H4 (cell line): ENCODE data around the gene IFRD2. TPM values are rescaled to one million over a fixed set of nuclear protein-coding genes. Genes with fewer than 3 reads are reported as not detected.

Source experiments
- DNase-seq: peaks from one replicate; pipeline ENCODE4 v3.0.0-alpha.2; 2015; ENCODE audit warnings: low spot score
- total RNA-seq: library from RNA; depleted of rRNA; stranded (reverse); fragments of >200 nt; shearing (Covaris generic); gene quantifications from 2 replicates; pipeline ENCODE4 v1.2.3, GENCODE V29; 2014; rRNA removed

IFRD2 gene, protein sequence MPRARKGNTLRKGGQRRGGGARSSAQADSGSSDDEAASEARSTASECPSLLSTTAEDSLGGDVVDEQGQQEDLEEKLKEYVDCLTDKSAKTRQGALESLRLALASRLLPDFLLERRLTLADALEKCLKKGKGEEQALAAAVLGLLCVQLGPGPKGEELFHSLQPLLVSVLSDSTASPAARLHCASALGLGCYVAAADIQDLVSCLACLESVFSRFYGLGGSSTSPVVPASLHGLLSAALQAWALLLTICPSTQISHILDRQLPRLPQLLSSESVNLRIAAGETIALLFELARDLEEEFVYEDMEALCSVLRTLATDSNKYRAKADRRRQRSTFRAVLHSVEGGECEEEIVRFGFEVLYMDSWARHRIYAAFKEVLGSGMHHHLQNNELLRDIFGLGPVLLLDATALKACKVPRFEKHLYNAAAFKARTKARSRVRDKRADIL
- total RNA-seq, result 57.5 and 60.5 TPM in 2 replicates

DNA sequence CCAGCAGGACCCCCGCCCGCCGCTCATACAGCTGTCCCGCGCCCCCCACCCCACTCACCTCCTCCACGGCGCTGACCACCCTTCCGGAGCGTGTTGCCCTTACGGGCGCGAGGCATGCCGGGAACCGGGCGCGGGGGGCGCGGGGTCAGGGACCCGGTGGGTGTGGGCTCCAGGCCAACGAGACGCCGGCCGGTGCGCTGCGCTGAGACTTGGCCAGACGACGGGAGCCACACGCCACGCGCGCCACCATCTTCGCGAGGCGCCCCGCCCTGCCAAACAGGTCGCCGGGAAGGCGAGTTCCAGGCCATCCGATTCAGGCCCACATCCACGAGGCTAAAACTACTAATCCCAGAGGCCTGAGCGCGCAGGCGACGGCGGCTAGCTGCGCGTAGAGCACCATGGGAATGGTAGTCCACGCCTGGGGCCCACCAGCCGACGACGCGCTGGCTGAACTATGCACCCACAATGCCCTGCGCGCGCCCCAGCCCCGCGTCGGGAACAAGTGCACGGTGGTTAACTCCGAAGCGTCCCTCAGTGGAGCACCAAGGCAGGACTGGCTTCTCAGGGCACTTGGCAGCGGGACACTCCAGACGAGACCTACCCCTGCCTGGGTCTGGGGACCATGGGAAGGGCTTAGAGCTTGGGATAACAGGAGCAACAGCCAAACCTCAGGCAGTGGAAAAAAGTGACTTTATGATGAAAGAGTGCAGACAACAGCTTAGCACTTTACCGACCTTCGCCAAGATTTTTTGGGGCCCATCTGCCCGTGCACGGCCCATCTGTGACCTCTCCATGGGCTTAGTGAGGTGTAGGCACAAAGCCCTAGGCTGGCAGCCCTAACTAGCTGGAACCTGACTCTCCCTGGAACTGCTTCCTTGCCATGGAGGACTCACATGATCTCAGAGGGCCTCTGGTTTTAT is at the start of gene IFRD2:
IFRD2 (minus strand) TSS at position 271 of the 920 bp plus-strand sequence; CDS start at position 116, 155 bp downstream.
- peak; percentile 94 for DNase-seq

DNA sequence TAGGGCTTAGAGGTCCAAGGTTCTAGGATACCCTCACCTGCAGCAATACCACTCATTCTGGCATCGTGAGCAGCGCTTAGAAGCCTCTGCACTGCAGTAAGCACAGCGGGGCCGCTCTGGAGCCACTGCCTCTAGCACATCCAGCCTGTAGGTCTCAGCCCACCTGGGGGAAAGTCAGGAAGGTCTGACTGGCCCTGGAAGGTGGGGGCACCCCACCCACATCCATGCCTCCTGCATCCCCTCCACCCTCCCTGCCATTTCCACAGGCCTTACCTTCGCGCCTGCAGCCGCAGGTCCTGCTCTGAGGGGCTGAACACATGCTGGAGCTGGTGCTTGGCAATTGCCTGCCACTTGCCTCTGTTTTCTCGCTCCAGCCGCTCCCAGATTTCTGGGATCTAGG is 49.3 kb upstream of the IFRD2 start:
- no peak for DNase-seq

DNA sequence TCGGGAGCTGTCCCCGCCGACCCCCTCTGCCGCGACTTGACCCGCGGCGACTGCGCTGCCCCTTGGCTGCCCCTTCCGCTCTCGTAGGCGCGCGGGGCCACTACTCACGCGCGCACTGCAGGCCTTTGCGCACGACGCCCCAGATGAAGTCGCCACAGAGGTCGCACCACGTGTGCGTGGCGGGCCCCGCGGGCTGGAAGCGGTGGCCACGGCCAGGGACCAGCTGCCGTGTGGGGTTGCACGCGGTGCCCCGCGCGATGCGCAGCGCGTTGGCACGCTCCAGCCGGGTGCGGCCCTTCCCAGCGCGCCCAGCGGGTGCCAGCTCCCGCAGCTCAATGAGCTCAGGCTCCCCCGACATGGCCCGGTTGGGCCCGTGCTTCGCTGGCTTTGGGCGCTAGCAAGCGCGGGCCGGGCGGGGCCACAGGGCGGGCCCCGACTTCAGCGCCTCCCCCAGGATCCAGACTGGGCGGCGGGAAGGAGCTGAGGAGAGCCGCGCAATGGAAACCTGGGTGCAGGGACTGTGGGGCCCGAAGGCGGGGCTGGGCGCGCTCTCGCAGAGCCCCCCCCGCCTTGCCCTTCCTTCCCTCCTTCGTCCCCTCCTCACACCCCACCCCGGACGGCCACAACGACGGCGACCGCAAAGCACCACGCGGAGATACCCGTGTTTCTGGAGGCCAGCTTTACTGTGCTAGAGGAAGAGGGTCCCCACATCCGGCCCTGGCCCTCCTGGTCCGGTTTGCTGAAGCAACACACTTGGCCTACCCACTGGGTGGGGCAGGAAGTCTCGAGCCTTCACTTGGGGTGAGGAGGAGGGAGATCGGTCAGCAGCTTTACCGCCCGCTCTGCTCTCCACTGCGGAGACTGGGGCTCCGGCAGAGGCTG is 48.5 kb upstream of the IFRD2 start, which contains the start of gene RASSF1:
RASSF1 (minus strand) TSS at position 389 of the 882 bp plus-strand sequence; CDS start at position 358, 31 bp downstream.
- no peak for DNase-seq

DNA sequence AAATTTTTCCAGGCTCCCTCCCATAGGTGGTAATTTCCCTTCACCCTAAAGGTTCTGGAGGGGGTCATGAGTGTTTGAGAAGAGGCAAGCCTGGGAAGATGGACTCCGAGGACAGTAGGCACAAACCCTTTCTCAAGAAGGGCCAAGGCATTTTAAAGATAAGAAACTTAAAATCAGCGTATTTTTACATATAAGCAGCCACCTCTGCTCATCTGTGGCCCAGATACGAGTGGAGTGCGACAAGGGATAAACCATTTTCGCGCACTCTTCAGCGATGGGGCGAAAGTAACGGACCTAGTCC is 47.9 kb upstream of the IFRD2 start:
- no peak for DNase-seq

DNA sequence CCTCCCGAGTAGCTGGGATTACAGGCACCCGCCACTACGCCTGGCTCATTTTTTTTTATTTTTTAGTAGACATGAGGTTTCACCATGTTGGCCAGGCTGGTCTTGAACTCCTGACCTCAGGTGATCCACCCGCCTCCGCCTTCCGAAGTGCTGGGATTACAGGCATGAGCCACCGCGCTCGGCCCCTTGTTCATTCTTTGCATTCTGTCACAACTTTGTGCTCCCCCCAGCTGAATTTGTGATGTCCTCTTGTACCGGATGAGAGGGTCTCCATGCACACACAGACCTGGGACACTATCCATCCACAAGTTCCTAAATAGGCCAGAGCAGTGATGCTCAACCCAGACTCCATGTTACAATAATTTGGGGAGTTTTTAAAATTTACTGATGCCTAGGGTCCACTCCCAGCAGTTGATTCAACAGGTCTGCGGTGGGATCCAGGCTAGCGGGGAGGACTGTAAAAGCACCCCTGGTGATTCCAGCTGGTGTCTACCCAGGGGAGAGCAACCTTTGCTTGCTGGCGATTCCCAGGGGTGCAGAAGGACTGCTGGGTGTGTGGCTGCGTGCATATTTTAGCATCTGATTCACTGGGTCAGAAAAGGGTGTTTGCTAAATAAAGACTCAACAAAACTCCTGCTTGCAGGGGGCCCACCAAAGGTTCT is 47.4 kb upstream of the IFRD2 start:
- no peak for DNase-seq

DNA sequence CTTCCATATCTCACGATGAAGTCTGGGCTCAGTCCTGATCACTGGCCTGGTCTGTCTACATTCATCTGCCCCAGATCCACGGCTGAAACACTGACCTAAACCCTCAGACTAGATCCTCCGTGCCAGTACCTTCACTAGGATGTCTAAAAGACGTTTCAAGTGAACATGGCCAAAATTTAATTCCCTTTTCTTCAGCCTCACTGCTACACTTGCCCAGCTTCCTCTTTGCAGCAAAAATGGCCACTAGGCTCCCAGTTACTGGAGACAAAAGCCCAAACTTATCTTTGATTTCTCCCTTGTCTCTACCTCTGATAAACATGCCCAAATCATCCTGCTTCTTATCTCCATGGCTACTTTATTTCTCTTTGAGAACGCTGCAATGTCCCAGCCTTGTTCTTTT is 46.7 kb upstream of the IFRD2 start:
- no peak for DNase-seq

DNA sequence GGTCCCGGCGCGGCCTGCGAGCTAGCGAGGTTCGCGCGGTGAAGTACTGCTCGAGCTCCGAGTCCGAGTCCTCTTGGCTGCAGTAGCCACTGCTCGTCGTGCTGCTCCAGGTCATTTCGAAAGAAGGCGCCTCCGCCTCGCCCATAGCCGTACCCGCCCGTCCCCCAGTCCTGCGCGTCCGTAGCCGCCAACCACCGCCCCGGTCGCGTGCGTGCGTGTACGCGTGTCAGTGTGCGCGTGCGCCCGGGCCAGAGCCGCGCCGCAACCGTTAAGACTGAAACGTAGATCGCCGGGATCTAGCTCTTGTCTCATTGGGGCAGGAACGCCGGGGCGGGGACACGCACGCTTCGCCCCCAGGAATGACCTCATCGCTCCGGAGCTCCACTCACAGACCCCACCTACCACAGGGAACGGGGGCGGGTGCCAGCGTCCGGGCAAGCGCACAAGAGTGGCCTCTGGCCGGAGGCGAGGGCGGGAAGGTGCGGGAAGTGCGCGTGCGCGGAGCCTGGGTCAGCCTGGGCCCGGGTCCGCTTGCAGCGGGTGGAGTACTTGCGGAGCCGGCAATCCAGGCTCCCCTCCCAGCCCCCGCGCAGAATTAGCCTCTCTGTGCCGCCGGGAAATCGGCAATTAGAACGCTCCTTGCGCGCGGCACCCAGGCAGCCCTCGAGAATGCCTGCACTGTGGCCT is 45.1 kb upstream of the IFRD2 start:
- peak; percentile 97 for DNase-seq

DNA sequence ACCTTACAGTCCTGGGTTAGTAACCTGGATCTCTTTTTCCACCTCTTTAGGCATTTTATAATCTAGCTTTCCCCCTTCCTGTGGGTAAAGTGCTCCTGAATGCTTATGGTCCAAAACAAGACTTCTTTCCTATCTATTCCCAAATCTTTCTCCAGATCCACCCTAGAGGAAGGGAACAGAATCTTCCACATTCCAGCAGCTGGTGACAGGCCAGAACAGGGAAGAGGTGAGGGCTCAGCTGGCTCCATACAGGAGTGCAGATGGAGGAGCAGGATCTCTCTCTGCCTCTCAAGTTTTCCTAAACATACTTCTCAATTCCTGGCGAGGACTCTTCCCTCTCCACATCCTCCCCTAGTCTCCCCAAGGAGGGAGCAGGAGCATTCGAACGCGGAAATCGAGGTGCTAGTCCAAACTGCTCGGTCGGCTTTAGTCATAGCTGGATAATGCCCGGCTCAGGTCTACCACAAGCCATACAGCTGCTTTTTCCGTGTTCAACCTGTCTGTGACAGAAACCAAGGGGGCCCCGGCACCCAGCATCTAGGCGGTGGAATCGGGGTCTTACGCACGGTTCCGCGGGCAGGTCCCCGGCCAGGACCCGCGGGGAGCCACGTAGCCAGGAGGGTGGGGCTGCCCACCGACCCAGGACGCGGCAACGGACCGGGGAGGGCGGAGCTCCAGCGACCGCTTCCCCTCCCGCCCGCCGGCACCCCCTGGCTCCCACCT is 44.4 kb upstream of the IFRD2 start:
- DNase-seq, result no peak

DNA sequence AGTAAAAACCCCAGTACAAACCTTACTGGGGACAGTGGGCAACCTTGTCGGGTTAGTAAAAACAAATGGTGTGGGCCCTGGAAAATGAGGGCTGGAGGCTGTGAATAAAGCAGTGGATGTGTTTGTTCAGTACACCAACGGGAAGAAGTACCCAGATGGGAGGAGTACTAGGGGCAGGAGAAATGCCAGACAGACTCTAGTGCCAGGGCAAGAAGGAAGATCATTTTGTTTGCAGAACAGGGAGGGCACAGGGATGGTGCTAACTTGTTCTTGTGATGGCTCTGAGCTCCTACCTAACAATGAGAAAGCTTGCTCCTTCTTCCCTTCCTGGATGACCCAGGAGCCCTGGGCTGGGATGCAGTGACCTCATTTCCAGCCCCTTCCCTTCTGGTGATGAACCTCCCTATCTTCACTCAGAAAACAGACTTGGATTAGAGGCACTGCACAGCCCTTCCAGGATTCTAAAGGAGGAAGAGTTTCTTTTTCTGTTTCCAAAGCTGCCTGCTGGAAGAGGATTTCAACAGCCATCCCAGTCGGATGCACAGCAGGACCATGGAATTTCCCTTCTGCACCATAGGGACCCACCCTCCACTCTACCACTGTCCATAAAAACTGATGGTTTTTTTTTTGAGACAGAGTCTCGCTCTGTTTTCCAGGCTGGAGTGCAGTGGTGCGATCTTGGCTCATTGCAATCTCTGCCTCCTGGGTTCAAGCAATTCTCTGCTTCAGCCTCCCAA is 42.3 kb upstream of the IFRD2 start:
- DNase-seq, result no peak

DNA sequence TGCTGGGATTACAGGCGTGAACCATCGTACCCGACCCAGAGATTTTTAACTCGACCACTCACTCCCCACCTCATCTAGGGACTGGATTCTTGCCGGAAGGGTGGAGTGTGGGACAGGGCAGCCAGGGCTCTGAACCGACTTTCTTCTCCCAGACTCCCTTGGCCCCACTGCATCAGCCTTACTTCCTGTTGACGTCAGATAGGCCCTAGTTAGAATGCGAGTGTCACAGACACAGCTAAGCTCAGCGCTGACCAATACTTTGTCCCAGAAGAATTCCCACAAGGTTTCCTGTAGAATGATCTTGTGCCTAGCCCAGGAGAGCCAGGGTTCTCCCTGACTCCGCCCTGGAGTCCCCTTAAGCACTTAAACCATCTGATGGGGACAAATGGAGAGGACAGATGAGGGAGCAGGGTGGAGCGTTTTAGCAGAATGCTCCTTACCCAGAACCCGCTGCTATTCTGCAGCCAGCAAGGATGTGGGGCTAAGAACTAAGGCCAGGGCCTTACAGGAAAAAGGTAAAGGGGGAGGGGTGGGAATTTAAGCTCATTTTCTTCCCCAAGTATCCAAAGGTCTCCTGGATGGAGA is 41.6 kb upstream of the IFRD2 start:
- no peak for DNase-seq

DNA sequence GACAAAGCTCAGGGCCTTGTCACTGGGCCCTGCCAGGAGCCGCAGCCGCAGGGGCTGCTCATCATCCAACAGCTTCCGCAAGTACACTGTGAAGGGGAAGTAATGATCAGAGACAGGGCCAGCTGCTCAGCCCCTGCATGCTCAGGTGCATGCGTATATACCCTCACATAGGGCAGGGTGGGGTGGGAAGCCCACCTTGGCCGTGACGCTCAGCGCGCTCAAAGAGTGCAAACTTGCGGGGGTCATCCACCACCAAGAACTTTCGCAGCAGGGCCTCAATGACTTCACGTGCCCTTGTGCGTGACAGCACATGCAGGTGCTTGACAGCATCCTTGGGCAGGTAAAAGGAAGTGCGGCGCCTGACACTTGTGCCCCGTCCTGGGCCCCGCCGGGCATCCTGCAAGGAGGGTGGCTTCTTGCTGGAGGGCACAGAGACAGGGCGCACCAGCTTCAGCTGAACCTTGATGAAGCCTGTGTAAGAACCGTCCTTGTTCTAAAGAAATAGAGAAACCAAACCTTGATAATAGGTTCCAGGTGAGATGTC is 39.2 kb upstream of the IFRD2 start:
- no peak for DNase-seq

DNA sequence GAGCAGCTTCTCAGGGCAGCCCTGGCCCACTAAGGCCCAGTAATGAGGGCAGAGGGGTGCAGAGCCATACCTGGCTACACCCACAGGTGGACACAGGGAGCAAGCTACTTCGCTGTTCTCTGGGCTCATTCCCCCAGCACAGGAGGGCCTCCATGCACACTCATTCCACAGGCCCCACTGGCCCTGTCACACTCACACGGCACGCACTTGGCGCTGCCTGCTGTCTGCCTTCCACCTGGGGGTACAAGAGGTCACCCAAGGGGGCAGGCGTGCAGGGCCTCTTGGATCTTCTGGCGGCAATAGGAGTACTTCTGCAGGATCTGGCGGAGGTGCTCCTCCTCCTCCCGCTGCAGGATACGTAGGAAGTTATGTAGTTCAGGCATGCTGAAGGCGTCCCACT is 38.1 kb upstream of the IFRD2 start:
- no peak for DNase-seq

DNA sequence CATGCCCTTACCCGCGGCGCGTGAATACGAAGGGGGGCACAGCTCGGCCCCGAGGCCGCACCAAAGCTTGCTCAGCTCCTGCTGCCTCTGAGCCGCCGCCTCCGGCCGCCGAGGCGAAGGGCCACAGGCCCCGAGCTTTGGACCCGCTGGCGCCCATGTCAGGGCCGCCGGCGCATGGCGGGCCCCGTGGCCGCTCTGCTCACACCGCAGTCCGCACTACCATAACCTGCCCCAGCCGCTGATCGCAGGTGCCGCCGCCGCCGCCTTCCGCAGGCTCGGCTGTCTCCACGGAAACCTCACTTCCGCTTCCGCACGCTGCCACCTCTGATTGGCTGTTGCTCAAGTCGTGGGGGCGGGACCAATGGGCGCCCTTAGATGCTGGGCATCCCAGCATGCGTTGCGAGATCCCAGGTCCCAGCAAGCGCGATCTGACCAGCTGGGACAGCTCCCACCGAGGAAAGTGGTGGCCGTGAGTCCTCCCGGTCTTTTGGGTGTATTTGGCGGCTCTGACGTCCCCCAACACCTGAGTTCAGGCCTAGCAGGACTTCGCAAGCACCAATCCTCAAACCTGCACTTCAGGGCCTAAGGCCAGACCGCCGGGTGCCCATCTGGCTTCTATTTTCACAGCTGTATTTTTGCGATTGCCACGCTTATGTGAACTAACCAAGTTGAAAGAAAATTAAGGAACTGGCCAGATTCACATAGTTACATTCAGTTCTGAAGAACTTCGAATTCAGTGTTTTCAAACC is 35.9 kb upstream of the IFRD2 start, which contains the start of gene TUSC2:
TUSC2 (minus strand) TSS at position 281 of the 749 bp plus-strand sequence; CDS start at position 157, 124 bp downstream.
- peak; percentile 91 for DNase-seq

DNA sequence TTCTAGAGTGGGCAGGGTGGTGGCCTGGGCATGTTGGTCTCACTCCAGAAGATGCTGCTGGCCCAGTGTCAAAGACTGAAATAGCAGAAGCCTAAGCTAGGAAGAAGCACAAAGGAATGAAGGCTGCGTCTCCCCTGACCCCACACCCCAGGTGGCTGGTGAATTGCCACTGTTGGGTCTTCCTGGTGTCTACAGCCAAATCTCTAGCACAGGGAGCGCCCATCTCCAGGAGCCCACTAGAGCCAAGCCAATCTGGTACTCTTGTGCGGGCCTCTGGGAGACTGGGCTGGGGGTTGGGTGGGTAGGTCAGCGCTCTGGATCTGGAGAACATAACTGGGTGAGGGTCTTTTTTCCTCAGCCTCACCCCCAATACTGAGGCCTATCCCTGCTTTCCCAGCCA is 34.9 kb upstream of the IFRD2 start:
- DNase-seq, result no peak

DNA sequence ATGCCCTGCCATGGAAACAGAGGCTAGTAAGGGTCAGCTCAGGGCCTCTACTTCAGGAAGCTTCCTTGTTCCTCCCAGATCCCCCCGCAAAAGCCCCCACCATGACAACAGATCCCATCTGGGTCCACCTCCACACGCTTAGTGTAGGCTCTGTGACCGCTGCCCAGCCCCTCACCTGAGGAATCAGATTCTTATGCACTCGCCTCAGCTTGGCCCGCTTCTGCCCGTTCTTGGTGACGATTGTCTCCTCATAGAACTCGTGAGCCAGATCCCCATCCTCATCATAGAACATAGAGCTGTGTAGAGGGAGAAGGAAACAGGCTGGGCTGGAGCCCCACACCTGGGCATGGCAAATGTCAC is 33.9 kb upstream of the IFRD2 start:
- no peak for DNase-seq

DNA sequence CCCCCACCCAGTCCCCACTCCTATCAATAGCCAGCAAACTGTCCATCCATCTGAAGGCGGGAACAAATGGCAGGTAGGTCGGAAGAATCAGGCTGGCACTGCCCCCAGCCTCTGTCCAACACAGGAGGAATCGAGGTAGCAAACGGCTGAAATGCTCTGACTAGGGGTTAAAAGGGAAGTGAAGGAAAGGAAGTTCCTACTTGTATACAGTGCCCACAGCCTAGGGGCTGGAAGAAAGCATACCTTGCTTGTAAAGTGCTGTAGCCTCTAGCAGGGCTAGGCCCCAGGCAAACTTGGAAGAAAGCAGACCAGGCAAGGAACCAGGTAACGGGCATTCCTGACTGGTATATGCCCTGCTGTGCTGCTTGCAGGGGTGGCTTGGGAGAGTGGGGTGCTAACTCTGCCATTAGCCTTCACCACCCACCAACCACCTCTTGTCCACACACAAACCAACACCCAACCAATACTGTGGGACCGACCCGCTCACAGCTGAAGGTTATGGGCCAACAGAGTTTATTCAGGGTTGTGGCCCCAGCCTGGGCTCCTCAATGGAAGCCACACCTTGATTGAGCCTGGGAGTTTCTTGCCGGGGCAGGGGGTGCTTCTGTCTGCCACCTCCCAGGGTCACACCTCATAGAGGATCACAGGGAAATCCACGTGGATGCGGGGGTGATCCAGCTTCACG is 33.4 kb upstream of the IFRD2 start:
- no peak for DNase-seq

DNA sequence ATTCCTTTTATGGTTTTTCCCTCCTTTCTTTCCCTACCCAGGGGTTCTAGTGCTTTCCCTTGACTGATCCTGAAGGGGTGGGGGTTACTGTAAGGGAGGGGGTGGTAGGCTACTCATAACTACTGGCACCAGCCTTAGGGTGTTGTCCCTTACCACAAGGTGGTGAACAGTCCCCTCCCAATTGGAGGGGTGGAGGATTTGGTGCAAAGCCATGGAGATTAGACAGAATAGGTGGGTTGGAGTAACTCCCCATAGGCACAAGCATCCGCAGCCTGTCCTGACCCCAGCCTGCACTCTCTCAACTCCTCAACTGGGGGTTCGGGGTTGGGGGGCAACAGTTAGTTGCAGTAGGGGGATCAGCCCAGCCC is 32.9 kb upstream of the IFRD2 start:
- no peak for DNase-seq
